ENCODE results near the gene TUFM. TPM values are rescaled to one million over a fixed set of nuclear protein-coding genes. Genes with fewer than 3 reads are reported as not detected.

TUFM gene
- total RNA-seq, 1 donor from 2014 or later: 92.5 TPM

GRCh38 chr16:28880589-28880915, 34.4 kb upstream of the TUFM start:
- no peak for TF ChIP-seq CTCF (IDR thresholded peaks at IDR 0.05)
- H3K4me3 ChIP-seq: peak overlapping the region; percentile 51 to 79
- no peaks in the 10 kb centered on the region for H3K36me3 ChIP-seq
- no peaks in the 10 kb centered on the region for H3K27me3 ChIP-seq
- intact Hi-C loops (cut with DNase I): no loop called here
- no peaks in the 10 kb centered on the region for H3K9me3 ChIP-seq
- H3K27ac ChIP-seq: no peak overlapping the region
- no peak for DNase-seq (ENCODE audit: low spot score in 2 of 2)
- H3K4me1 ChIP-seq: peaks cover 9 to 10% of the 10 kb centered on the region in 2 donors

GRCh38 chr16:28879841-28880588, 33.9 kb upstream of the TUFM start:
- Histone ChIP-seq H3K27ac (no peak overlapping the region), H3K4me3 (peak overlapping the region; percentile 51 to 79), H3K36me3 (no peaks in the 10 kb centered on the region), H3K9me3 (no peaks in the 10 kb centered on the region), H3K4me1 (peaks cover 9 to 10% of the 10 kb centered on the region in 2 donors), H3K27me3 (no peaks in the 10 kb centered on the region)
- peak; percentile 52 to 91 for DNase-seq (ENCODE audit: low spot score in 2 of 2)
- intact Hi-C loops (cut with DNase I): loop anchor here (1.0 to 2.0 kb wide), 2 partner anchors 45 to 70 kb away; partner anchors contain the start of genes NFATC2IP and RABEP2
- no peak for TF ChIP-seq CTCF (IDR thresholded peaks at IDR 0.05)

- no peak for TF ChIP-seq CTCF (IDR thresholded peaks at IDR 0.05)
- H3K36me3 ChIP-seq: peaks cover 0 to under 1% of the 10 kb centered on the region in 2 donors
- DNase-seq (ENCODE audit: low spot score in 2 of 2): no peak
- H3K4me3 ChIP-seq: peak overlapping the region; percentile 51 to 79
- intact Hi-C loops (cut with DNase I): loop anchor here (1.0 to 2.0 kb wide), 2 partner anchors 45 to 71 kb away; partner anchors contain the start of genes NFATC2IP and RABEP2
- no peaks in the 10 kb centered on the region for H3K27me3 ChIP-seq
- H3K27ac ChIP-seq: no peak overlapping the region
- H3K4me1 ChIP-seq: peaks cover 9 to 10% of the 10 kb centered on the region in 2 donors
- no peaks in the 10 kb centered on the region for H3K9me3 ChIP-seq
Observed at GRCh38 chr16:28879261-28879840, 33.2 kb upstream of the TUFM start.

- Histone ChIP-seq H3K36me3 (peaks cover 0 to 9% of the 10 kb centered on the region in 2 donors), H3K4me1 (peaks cover 9 to 10% of the 10 kb centered on the region in 2 donors), H3K27ac (no peak within 1 kb of the TSS), H3K4me3 (peak within 1 kb of the TSS; percentile 51 to 79), H3K27me3 (no peaks in the 10 kb centered on the region), H3K9me3 (no peaks in the 10 kb centered on the region)
- no peak for DNase-seq (ENCODE audit: low spot score in 2 of 2)
- intact Hi-C loops (cut with DNase I): loop anchor here (2.0 kb wide), 1 partner anchor 46 kb away; the partner anchor contains the start of gene RABEP2
- no peak for TF ChIP-seq CTCF (IDR thresholded peaks at IDR 0.05)
Observed at GRCh38 chr16:28878083-28878926, 32.2 kb upstream of the TUFM start, which contains the start of gene ATP2A1. TSS of gene ATP2A1 (plus strand) at chr16:28878488. CDS start at chr16:28878672, 184 bp downstream.

- Histone ChIP-seq H3K27me3 (no peaks in the 10 kb centered on the region), H3K4me1 (peaks cover 9 to 10% of the 10 kb centered on the region in 2 donors), H3K27ac (no peak overlapping the region), H3K4me3 (no peak overlapping the region), H3K9me3 (no peaks in the 10 kb centered on the region), H3K36me3 (peaks cover 0 to 16% of the 10 kb centered on the region in 2 donors)
- DNase-seq (ENCODE audit: low spot score in 2 of 2): no peak
- intact Hi-C loops (cut with DNase I): no loop called here
- no peak for TF ChIP-seq CTCF (IDR thresholded peaks at IDR 0.05)
Observed at GRCh38 chr16:28877655-28878000, 31.5 kb upstream of the TUFM start.

Measured in ascending aorta (tissue), 2 donors.